ENCODE data around the gene ARID1B. TPM values are rescaled to one million over a fixed set of nuclear protein-coding genes. Genes with fewer than 3 reads are reported as not detected.

The ARID1B gene
- total RNA-seq, 1 experiment from 2014 or later = 58.8 TPM

- no TSS peak for BruUV-seq (replicated peaks)
- Mint-ChIP-seq H3K9me3 (ENCODE audit: unreplicated experiment) (no peaks in the 10 kb centered on the region), H3K27me3 (ENCODE audit: insufficient read depth, unreplicated experiment) (no peaks in the 10 kb centered on the region), H3K36me3 (ENCODE audit: insufficient read depth, unreplicated experiment) (peaks cover 14% of the 10 kb centered on the region), H3K4me3 (ENCODE audit: unreplicated experiment) (no peak overlapping the region), H3K27ac (ENCODE audit: unreplicated experiment) (no peak overlapping the region), H3K4me1 (ENCODE audit: low read depth, unreplicated experiment) (peaks cover 6% of the 10 kb centered on the region)
- Histone ChIP-seq H3K36me3 (ENCODE audit: control insufficient read depth, insufficient read depth, low read length) (no peaks in the 10 kb centered on the region), H3K4me1 (peaks cover 4% of the 10 kb centered on the region; the same call in 1 of the 2 replicates), H3K4me3 (ENCODE audit: low read depth, low read length) (no peak overlapping the region), H3K27me3 (replicated peaks; ENCODE audit: control insufficient read depth, insufficient read depth, low read length) (no peaks in the 10 kb centered on the region), H3K9me3 (no peaks in the 10 kb centered on the region)
- intact Hi-C loops (cut with micrococcal nuclease; ENCODE audit: unreplicated experiment) = no loop called here
- TF ChIP-seq CTCF (IDR thresholded peaks at IDR 0.05; ENCODE audit: insufficient read depth in 1 of 2, low read depth in 1 of 2, low read length in 1 of 2, severe bottlenecking in 1 of 2, unreplicated experiment in 1 of 2) = no peak
- CTCF ChIA-PET = no interaction called here
- POLR2A ChIA-PET = no interaction called here
- no peak for DNase-seq
Observed at GRCh38 chr6:156940221-156940620, 163.0 kb downstream of the ARID1B start.

- no peaks in the 10 kb centered on the region for H3K9me3 ChIP-seq
- H3K36me3 ChIP-seq (ENCODE audit: control insufficient read depth, insufficient read depth, low read length) = no peaks in the 10 kb centered on the region
- no TSS peak for BruUV-seq (replicated peaks)
- CTCF ChIA-PET = interaction anchor here (0.6 kb wide), 1 partner anchor 25 kb away, joined by 3 read pairs; no protein-coding TSS in a partner anchor
- H3K4me1 ChIP-seq = peaks cover 4% of the 10 kb centered on the region; the same call in 1 of the 2 replicates
- DNase-seq = no peak
- Mint-ChIP-seq H3K27ac (ENCODE audit: unreplicated experiment) (no peak overlapping the region), H3K36me3 (ENCODE audit: insufficient read depth, unreplicated experiment) (peaks cover 5% of the 10 kb centered on the region), H3K9me3 (ENCODE audit: unreplicated experiment) (no peaks in the 10 kb centered on the region), H3K27me3 (ENCODE audit: insufficient read depth, unreplicated experiment) (no peaks in the 10 kb centered on the region), H3K4me1 (ENCODE audit: low read depth, unreplicated experiment) (peaks cover 6% of the 10 kb centered on the region), H3K4me3 (ENCODE audit: unreplicated experiment) (no peak overlapping the region)
- no peak overlapping the region for H3K4me3 ChIP-seq (ENCODE audit: low read depth, low read length)
- TF ChIP-seq CTCF (IDR thresholded peaks at IDR 0.05; ENCODE audit: insufficient read depth in 1 of 2, low read depth in 1 of 2, low read length in 1 of 2, severe bottlenecking in 1 of 2, unreplicated experiment in 1 of 2) = no peak
- POLR2A ChIA-PET = interaction anchor here (0.6 kb wide), 1 partner anchor 607 kb away, joined by 3 read pairs; no protein-coding TSS in a partner anchor
- no peaks in the 10 kb centered on the region for H3K27me3 ChIP-seq (replicated peaks; ENCODE audit: control insufficient read depth, insufficient read depth, low read length)
- intact Hi-C loops (cut with micrococcal nuclease; ENCODE audit: unreplicated experiment) = no loop called here
Observed at GRCh38 chr6:156942266-156942665, 165.1 kb downstream of the ARID1B start.

- peaks cover 6% of the 10 kb centered on the region for H3K4me1 Mint-ChIP-seq (ENCODE audit: low read depth, unreplicated experiment)
- intact Hi-C loops (cut with micrococcal nuclease; ENCODE audit: unreplicated experiment) = no loop called here
- POLR2A ChIA-PET = no interaction called here
Observed at GRCh38 chr6:156943166-156943565, 166.0 kb downstream of the ARID1B start.

More at GRCh38 chr6:156943166-156943565, 166.0 kb downstream of the ARID1B start:
- no peaks in the 10 kb centered on the region for H3K9me3 ChIP-seq
- H3K36me3 ChIP-seq (ENCODE audit: control insufficient read depth, insufficient read depth, low read length) = no peaks in the 10 kb centered on the region
- peaks cover 4% of the 10 kb centered on the region; the same call in 1 of the 2 replicates for H3K4me1 ChIP-seq
- DNase-seq = no peak
- no peak overlapping the region for H3K27ac Mint-ChIP-seq (ENCODE audit: unreplicated experiment)
- no TSS peak for BruUV-seq (replicated peaks)
- no peak overlapping the region for H3K4me3 Mint-ChIP-seq (ENCODE audit: unreplicated experiment)
- H3K36me3 Mint-ChIP-seq (ENCODE audit: insufficient read depth, unreplicated experiment) = peaks cover 5% of the 10 kb centered on the region
- H3K27me3 ChIP-seq (replicated peaks; ENCODE audit: control insufficient read depth, insufficient read depth, low read length) = no peaks in the 10 kb centered on the region
- TF ChIP-seq CTCF (IDR thresholded peaks at IDR 0.05; ENCODE audit: insufficient read depth in 1 of 2, low read depth in 1 of 2, low read length in 1 of 2, severe bottlenecking in 1 of 2, unreplicated experiment in 1 of 2) = no peak
- H3K9me3 Mint-ChIP-seq (ENCODE audit: unreplicated experiment) = no peaks in the 10 kb centered on the region
- CTCF ChIA-PET = no interaction called here
- H3K27me3 Mint-ChIP-seq (ENCODE audit: insufficient read depth, unreplicated experiment) = no peaks in the 10 kb centered on the region
- no peak overlapping the region for H3K4me3 ChIP-seq (ENCODE audit: low read depth, low read length)

Measured in Caco-2 (cell line).